Endometrium (tissue), 2 donors: ENCODE measurements around the gene BDKRB2.
A peak's percentile ranks its signal among the peaks of the same experiment; 100 is the strongest.

Experiments used
- FAIRE-seq: peaks from 2 replicates; lab custom pipeline; 2012; peaks lifted over from hg19 to GRCh38; lab: Jason Lieb, UNC
- donor health status: control.
- donor health status: control.

BDKRB2 gene

GRCh38 chr14:96252999-96253539, 48.4 kb downstream of the BDKRB2 start:
- FAIRE-seq = no peak

- FAIRE-seq = no peak
These were observed 50.0 kb downstream of the BDKRB2 start for GRCh38 chr14:96254687-96255086.

- no peak for FAIRE-seq
These were observed 51.1 kb downstream of the BDKRB2 start, which contains the start of gene BDKRB1 for GRCh38 chr14:96255501-96256366. Gene BDKRB1 (plus strand): TSS chr14:96256210. CDS start chr14:96263683, 7,473 bp downstream.

GRCh38 chr14:96256407-96256806, 51.8 kb downstream of the BDKRB2 start:
- no peak for FAIRE-seq

GRCh38 chr14:96257056-96257455, 52.4 kb downstream of the BDKRB2 start:
- FAIRE-seq = no peak

GRCh38 chr14:96257900-96258299, 53.3 kb downstream of the BDKRB2 start:
- FAIRE-seq = no peak

- FAIRE-seq = no peak
These were observed 55.7 kb downstream of the BDKRB2 start for GRCh38 chr14:96260341-96260821.

- no peak for FAIRE-seq
These were observed 56.4 kb downstream of the BDKRB2 start for GRCh38 chr14:96261053-96261452.

GRCh38 chr14:96261772-96262655, 57.4 kb downstream of the BDKRB2 start:
- no peak for FAIRE-seq

GRCh38 chr14:96263347-96264199, 58.9 kb downstream of the BDKRB2 start:
- FAIRE-seq = no peak

- FAIRE-seq = no peak
These were observed 59.5 kb downstream of the BDKRB2 start for GRCh38 chr14:96264200-96264553.

GRCh38 chr14:96264853-96265252, 60.2 kb downstream of the BDKRB2 start:
- FAIRE-seq = no peak

GRCh38 chr14:96265383-96266095, 60.9 kb downstream of the BDKRB2 start:
- no peak for FAIRE-seq

GRCh38 chr14:96267336-96267735, 62.7 kb downstream of the BDKRB2 start:
- peak; percentile 77 for FAIRE-seq

- no peak for FAIRE-seq
These were observed 63.3 kb downstream of the BDKRB2 start for GRCh38 chr14:96267916-96268315.

GRCh38 chr14:96268431-96269358, 64.1 kb downstream of the BDKRB2 start:
- no peak for FAIRE-seq

GRCh38 chr14:96269359-96269710, 64.7 kb downstream of the BDKRB2 start:
- FAIRE-seq = no peak

- FAIRE-seq = no peak
These were observed 66.2 kb downstream of the BDKRB2 start for GRCh38 chr14:96270565-96271420.

- FAIRE-seq = no peak
These were observed 66.8 kb downstream of the BDKRB2 start for GRCh38 chr14:96271421-96271762.
